ENCODE data around the gene IL4I1.
A peak's percentile ranks its signal among the peaks of the same experiment; 100 is the strongest.

IL4I1 gene

DNA sequence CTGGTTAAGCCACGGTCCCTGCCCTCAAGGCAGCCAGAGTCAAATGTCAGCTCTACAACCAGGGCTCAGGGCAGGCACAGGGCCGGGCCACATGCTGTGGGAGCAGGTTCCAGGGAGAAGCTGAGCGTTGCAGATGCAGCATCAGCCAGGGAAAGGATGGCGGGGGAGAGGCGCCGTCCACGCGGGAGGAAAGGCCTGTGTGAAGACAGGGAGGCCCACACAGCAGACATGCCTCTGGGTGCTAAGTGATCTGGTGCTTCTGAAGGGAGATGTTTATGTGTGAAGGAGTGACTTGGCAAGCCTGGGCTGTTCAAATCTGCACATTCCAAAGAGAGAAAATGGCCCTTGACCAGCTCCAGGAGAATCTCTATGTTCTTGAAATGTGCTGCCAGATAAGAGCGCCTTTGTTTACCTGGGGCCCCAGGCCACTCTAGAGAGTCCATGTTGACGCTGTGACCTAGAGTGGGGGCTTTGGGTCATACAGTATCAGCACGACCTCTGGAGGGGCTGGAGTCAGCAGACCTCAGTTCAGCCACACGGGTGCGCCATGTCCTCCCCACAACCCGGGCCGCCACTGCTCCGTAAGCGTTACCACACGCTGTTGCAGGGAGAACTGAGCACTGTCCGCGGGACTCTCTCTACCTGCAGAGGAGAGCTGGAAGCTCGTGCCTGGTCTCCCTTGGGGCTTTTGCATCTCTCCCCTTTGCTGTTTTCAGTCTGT, 16.4 kb upstream of the IL4I1 start:
- no peak overlapping the region; the same call in 1 of the 2 replicates for H3K4me2 ChIP-seq
- 0 out of 2 replicates have a peak, but pooled peaks cover 3% of the 10 kb centered on the region for H4K20me1 ChIP-seq (ENCODE audit: insufficient read depth)
- H3K79me2 ChIP-seq (ENCODE audit: insufficient read depth, low read depth) = peaks cover 34% of the 10 kb centered on the region
- no peak overlapping the region for H2AFZ ChIP-seq (ENCODE audit: low read depth)
- peaks cover 24% of the 10 kb centered on the region; the same call in 1 of the 2 replicates for H3K36me3 ChIP-seq (ENCODE audit: insufficient read depth)
- no peaks in the 10 kb centered on the region for H3K27me3 ChIP-seq (ENCODE audit: insufficient read depth, low read depth)
- TF ChIP-seq, protein P1, sequence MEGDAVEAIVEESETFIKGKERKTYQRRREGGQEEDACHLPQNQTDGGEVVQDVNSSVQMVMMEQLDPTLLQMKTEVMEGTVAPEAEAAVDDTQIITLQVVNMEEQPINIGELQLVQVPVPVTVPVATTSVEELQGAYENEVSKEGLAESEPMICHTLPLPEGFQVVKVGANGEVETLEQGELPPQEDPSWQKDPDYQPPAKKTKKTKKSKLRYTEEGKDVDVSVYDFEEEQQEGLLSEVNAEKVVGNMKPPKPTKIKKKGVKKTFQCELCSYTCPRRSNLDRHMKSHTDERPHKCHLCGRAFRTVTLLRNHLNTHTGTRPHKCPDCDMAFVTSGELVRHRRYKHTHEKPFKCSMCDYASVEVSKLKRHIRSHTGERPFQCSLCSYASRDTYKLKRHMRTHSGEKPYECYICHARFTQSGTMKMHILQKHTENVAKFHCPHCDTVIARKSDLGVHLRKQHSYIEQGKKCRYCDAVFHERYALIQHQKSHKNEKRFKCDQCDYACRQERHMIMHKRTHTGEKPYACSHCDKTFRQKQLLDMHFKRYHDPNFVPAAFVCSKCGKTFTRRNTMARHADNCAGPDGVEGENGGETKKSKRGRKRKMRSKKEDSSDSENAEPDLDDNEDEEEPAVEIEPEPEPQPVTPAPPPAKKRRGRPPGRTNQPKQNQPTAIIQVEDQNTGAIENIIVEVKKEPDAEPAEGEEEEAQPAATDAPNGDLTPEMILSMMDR (conservative IDR thresholded peaks at IDR 0.05; ENCODE audit: low read depth, low read length) = no peak
- H3K4me3 ChIP-seq (IDR thresholded peaks at IDR 0.05; ENCODE audit: insufficient read depth, low read depth, low read length) = no peak overlapping the region
- H3K9ac ChIP-seq = no peak overlapping the region
- H3K27ac ChIP-seq = no peak overlapping the region; the same call in 1 of the 2 replicates
- peaks cover 42% of the 10 kb centered on the region for H3K4me1 ChIP-seq (ENCODE audit: low read depth, poor library complexity, severe bottlenecking)

DNA sequence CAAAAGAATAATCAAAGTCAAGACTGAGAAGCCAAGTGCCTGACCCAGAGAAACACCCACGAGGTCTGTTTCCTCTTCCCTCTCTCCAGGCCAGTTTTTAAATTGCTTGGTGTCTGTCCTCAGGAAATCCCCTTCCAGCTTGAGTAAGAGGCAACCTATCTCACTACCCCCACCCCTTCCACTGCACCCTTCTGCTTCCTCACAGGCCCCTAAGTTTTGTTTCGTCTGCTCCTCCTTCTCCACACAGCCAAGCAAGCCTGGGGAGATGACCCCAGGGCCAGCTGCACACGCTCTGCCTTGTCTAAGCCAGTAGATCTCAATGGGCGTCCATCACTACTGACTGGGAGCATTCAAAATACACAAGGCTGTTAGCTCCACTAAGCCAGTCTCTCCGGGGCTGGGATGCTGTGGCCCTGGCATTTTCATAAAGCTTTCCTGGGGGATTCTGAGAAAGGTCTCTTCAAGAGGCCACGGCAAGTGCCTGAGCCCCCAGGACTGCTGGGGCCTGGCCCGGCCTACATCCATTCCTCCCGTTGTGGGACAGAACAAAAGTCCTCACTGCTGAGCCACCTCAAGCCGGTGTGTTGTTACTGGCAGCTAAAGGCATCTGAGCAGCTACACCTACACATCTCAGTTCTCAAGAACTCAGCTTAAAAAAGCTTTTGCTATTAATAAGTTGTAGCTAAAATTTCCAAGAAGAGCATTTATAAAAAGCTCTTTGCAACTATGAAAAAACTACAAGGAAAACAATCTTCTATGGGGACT, 14.9 kb upstream of the IL4I1 start:
- H2AFZ ChIP-seq (ENCODE audit: low read depth) = no peak overlapping the region
- no peak overlapping the region for H3K9ac ChIP-seq
- H3K27ac ChIP-seq = peak overlapping the region; percentile 46
- H3K4me1 ChIP-seq (ENCODE audit: low read depth, poor library complexity, severe bottlenecking) = peaks cover 38% of the 10 kb centered on the region
- H3K4me3 ChIP-seq (IDR thresholded peaks at IDR 0.05; ENCODE audit: insufficient read depth, low read depth, low read length) = no peak overlapping the region
- peaks cover 19% of the 10 kb centered on the region for H3K79me2 ChIP-seq (ENCODE audit: insufficient read depth, low read depth)
- TF ChIP-seq, protein P1 (conservative IDR thresholded peaks at IDR 0.05; ENCODE audit: low read depth, low read length) = no peak
- H3K4me2 ChIP-seq = peak overlapping the region; percentile 55
- H4K20me1 ChIP-seq (ENCODE audit: insufficient read depth) = no peaks in the 10 kb centered on the region
- no peaks in the 10 kb centered on the region for H3K27me3 ChIP-seq (ENCODE audit: insufficient read depth, low read depth)
- peaks cover 24% of the 10 kb centered on the region; the same call in 1 of the 2 replicates for H3K36me3 ChIP-seq (ENCODE audit: insufficient read depth)

DNA sequence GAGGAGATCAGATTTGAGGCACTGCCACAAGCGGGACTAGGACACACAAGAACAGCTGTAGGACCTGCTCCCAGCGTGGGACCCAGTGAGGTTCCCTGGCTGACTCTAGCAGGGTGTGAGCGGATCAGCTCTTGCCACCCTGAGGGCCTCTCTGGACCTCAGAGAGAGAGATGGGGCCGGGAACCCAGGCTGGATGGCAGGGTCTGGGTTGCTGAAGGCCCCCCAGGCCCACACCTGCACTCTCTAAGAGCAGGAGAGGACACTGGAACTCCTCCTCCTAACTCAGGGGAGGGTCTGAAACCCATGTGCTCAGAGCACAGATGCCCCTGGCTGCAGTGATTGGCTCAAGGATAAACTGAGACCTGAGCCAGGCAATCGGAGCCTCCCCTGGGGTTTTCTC, 13.5 kb upstream of the IL4I1 start:
- Histone ChIP-seq H2AFZ (ENCODE audit: low read depth) (no peak overlapping the region), H3K4me3 (IDR thresholded peaks at IDR 0.05; ENCODE audit: insufficient read depth, low read depth, low read length) (no peak overlapping the region), H3K27ac (no peak overlapping the region), H3K79me2 (ENCODE audit: insufficient read depth, low read depth) (peaks cover 7% of the 10 kb centered on the region; the same call in 1 of the 2 replicates), H3K4me1 (ENCODE audit: low read depth, poor library complexity, severe bottlenecking) (peaks cover 38% of the 10 kb centered on the region), H3K4me2 (no peak overlapping the region), H4K20me1 (ENCODE audit: insufficient read depth) (no peaks in the 10 kb centered on the region), H3K27me3 (ENCODE audit: insufficient read depth, low read depth) (no peaks in the 10 kb centered on the region), H3K36me3 (ENCODE audit: insufficient read depth) (peaks cover 16% of the 10 kb centered on the region; the same call in 1 of the 2 replicates), H3K9ac (no peak overlapping the region)
- TF ChIP-seq, protein P1 (conservative IDR thresholded peaks at IDR 0.05; ENCODE audit: low read depth, low read length) = no peak

DNA sequence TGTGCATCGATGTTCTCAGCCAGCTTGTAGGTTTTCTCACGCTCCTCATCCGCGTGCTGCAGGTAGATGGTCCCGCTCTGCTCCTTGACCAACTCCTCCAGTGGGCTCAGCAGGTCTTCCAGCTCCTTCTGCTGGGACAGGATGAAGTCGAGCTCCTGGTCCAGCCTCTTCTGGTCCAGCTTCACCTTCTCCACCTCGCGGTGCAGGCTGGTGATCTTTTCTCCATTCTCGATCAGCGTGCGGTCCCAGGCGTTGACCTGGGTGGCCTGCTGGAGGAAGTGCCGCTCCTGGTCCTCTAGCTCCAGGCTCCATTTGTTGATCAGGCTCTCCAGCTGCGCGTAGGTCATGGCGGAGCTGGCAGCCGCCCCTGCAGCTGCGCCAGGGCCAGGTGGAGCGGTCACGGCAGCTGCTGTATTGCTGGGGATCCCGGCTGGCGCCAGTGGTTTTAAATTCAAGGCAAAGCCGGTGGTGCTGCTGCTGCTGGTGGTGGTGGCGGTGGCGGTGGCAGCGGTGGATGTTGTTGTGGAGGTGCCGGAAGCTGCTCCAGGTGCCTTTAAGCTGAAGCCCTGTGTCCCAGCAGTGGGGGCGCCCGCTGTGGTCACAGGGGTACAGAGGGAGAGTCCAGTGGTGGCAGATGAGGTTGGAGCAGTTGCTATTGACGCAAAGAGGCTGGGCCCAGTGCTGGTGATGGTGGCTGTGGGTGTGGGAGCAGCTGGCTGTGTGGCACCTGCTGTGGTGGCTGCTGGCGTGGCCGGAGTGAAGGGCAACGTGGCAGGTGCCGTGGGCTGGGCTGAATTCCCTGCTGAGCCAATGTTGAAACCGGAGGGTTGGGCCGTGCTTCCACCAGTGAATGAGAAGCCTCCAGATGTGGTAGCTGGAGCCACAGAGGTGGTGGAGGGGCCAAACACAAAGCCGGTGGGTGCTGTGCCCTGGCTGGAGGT, 12.1 kb upstream of the IL4I1 start:
- H3K36me3 ChIP-seq (ENCODE audit: insufficient read depth) = peaks cover 10% of the 10 kb centered on the region; the same call in 1 of the 2 replicates
- no peak overlapping the region for H3K4me2 ChIP-seq
- H3K4me1 ChIP-seq (ENCODE audit: low read depth, poor library complexity, severe bottlenecking) = peaks cover 42% of the 10 kb centered on the region
- H3K27me3 ChIP-seq (ENCODE audit: insufficient read depth, low read depth) = no peaks in the 10 kb centered on the region
- no peak overlapping the region for H3K9ac ChIP-seq
- TF ChIP-seq, protein P1 (conservative IDR thresholded peaks at IDR 0.05; ENCODE audit: low read depth, low read length) = no peak
- H3K79me2 ChIP-seq (ENCODE audit: insufficient read depth, low read depth) = no peaks in the 10 kb centered on the region; the same call in 1 of the 2 replicates
- H3K4me3 ChIP-seq (IDR thresholded peaks at IDR 0.05; ENCODE audit: insufficient read depth, low read depth, low read length) = no peak overlapping the region
- H2AFZ ChIP-seq (ENCODE audit: low read depth) = no peak overlapping the region
- no peaks in the 10 kb centered on the region for H4K20me1 ChIP-seq (ENCODE audit: insufficient read depth)
- no peak overlapping the region for H3K27ac ChIP-seq

Measured in KMS-11 (cell line).